ENCODE data around the gene MOSPD2.

DNA sequence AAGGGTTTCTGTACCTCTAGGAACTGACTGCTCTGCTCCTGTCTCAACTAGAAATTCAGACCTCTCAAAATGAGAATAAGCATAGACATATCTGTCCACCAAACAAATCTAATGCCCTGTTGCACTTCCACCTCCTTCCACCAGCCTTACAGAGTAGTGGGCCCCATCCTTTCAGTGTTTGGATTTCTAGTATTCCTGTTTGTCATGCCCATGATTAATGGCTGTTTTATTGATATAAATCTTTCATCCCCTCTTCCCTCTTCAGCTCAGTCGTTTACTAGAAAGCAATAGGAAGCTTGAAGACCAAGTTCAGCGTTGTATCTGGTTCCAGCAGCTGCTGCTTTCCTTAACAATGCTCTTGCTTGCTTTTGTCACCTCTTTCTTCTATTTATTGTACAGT lies 46.2 kb downstream of the MOSPD2 start:
- TF ChIP-seq POLR2A (IDR thresholded peaks at IDR 0.05; ENCODE audit: low read depth, low read length) (no peak), SPI1 (IDR thresholded peaks at IDR 0.05; ENCODE audit: low read depth, low read length) (no peak), POLR2AphosphoS5 (IDR thresholded peaks at IDR 0.05; ENCODE audit: low read depth, low read length) (no peak)

All from GM12891 (cell line).